Activated CD4-positive, alpha-beta T cell treated with anti-CD3 and anti-CD28 coated beads for 24 hours (primary cell): ENCODE data around the gene OS9.
A peak's percentile ranks its signal among the peaks of the same experiment; 100 is the strongest.

Experiments used
- DNase-seq, 2 donors: peaks; one replicate each; pipeline ENCODE4 v3.0.0-alpha.2; 2020; ENCODE audit warnings: low read depth in 2 of 2

OS9 gene

DNA sequence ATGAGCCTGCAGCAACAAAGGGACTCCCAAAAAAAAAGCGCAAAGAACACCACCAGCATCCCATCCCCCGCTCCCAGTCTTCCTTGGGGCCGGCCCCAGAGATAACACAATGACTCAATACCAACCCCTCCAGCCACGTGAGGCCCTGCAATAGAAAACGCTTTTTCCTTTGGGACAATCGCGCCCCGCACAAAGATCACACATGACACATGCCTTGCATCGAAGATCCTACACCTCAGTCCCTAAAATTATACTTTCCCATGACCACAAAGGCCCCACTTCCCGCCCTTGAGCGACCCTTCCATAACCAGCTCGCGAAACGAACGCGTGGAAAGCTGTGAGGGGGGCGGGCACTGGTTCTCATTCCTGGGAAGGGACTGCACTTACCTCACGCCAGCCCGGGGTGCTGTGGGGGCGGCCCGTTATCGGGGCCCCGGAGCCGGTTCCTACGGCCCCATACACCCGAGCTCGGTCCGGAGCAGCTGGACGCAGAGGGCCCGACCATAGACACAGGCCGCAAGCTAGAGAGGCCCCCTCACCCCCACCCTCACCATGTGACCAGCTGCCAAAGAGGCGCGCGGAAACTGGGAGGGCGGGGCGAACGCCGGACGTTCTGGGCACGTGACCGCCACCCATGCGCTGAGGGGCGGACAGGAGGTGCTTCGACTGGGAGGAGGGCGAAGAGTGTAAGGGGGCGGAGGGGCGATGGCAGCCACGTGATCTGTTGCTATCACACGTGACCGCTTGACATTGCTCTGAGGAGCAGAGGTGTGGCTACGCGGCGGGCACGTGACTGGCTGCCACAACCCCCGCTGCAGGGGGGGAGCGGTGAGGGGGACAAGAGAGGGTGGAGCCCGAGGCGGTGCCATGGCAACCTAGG, 58.1 kb downstream of the OS9 start, which contains the start of gene CDK4:
TSS of gene CDK4 (minus strand) at position 523 of the 880 bp plus-strand sequence. CDS start 593 bp downstream, outside the sequence.
- peak; percentile 93 to 96 for DNase-seq

DNA sequence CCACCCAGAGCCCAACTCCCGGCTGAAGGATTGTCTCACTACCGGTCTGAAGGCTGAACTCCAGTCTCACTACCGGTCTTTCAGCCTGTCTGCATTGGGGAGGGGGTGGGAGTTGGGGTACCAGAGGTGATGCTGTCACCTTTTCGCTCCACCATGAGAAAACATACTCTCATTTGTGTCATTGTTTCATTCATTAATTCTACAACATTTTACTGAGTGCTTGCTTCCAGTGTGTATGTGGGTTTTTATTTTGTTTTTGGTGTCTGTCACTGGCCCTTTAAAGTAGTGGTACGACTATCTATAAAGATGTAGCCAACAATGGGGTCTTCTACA, 58.7 kb downstream of the OS9 start:
- no peak for DNase-seq

DNA sequence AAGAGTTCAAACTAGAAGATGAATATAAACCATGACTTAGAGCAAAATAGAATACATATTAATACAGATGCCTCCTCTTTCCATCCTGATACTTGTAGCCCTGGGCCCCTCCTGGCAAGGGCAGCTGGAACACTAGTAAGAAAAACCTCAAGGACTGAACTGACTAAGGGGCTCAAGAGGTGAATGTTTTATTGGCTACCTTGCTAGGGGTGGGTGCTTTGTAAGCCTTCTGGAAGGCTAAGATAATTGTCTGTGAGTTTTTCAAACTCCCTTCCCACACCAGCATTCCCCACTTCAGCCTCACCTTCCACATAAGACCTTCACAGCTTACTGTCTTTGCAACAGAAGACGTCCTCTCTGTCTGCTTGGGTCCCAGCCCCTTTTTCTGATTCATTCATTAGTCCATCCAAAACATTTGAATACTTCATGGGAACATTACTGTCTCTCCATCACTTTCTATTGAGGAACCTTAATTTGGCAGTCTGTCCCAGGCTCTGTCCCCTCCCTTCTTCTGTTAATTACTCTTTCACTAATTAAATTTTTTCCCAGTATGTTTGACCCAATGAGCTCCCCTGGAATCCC, 59.9 kb downstream of the OS9 start:
- DNase-seq = no peak

DNA sequence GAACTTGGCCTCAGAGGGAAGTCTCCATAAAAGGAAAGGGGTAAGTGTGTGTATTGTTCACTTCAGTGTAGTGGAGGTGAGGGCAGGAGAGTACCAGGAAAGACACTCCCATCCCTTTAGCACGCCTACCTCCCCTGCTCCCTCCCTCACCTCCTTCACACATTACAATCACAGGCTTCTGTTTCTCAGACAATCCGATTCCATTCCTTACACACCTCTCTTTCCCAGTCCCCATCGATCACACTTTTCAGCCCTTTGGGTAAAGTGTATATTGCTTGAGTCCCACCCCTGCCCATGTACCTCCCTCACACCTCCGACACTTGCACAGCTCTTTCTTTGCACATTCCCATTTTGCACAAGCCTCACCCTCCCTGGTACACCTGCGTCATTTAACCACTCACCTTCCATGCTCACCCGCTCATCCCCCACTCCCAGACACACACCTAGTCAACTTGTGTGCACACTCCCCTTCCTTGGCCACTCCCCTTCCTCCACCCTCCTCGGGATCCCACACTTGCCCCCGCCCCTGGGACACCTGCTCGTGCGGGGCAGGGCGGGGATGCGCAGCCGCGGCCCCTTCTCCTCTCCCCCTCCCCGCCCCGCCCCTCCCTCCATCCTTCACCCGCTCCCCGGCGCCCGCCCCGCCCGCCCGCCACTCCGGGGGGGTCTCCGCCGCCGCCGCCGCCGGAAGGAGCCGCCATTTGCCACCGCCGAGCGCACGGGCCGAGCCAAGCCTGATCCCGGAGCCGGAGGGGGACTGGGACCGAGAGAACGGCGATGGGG, 60.7 kb downstream of the OS9 start, which contains the start of gene MARCHF9:
TSS of gene MARCHF9 (plus strand) at position 693 of the 783 bp plus-strand sequence. CDS start 426 bp downstream, outside the sequence.
- DNase-seq = peak; percentile 75 to 83

DNA sequence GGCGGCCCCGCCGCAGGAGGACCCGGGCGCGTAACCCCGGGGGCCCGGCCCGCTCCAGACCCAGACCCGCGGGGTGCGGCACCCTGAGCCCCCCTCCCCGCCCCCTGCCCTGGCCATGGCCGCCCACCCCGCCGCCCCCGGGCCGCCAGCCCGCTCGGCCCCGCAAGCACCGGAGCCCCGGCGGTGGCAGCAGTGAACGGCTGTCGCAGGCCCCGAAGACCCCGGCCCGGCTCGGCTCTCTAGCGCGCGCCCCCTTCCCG, 61.2 kb downstream of the OS9 start:
- no peak for DNase-seq

DNA sequence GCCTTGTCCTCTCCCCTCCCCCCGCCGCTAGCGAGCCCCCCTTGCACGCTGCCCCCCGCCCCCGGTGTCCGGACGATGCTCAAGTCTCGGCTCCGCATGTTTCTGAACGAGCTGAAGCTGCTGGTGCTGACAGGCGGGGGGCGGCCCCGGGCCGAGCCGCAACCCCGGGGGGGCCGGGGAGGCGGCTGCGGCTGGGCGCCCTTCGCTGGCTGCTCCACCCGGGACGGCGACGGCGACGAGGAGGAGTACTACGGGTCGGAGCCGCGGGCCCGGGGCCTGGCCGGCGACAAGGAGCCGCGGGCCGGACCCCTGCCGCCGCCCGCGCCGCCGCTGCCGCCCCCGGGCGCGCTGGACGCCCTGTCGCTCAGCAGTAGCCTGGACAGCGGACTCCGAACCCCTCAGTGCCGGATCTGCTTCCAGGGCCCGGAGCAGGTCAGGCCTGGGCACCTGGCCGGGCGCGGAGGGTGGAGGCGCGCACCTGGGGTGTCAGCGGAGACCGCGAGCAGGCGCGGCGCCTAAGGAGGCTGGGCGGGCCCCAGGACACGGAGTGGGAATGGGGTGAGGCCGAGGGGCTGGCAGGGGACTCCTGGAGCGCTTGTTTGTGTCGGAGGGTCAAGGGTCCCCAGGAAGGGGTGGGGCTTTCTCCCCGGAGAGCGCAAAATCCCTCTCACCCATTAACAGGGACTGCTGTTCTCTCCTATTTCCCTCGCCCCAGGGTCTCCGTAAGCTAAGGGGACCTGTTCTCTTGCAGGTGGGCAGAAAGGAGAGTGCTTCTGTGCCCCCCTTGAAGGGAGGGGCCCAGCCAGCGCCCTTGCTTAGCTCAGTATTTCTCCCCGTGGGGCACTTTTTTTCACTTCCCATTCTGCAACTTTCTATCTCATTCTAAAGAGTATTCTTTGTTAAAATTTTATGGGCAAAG, 61.8 kb downstream of the OS9 start:
- DNase-seq = no peak

DNA sequence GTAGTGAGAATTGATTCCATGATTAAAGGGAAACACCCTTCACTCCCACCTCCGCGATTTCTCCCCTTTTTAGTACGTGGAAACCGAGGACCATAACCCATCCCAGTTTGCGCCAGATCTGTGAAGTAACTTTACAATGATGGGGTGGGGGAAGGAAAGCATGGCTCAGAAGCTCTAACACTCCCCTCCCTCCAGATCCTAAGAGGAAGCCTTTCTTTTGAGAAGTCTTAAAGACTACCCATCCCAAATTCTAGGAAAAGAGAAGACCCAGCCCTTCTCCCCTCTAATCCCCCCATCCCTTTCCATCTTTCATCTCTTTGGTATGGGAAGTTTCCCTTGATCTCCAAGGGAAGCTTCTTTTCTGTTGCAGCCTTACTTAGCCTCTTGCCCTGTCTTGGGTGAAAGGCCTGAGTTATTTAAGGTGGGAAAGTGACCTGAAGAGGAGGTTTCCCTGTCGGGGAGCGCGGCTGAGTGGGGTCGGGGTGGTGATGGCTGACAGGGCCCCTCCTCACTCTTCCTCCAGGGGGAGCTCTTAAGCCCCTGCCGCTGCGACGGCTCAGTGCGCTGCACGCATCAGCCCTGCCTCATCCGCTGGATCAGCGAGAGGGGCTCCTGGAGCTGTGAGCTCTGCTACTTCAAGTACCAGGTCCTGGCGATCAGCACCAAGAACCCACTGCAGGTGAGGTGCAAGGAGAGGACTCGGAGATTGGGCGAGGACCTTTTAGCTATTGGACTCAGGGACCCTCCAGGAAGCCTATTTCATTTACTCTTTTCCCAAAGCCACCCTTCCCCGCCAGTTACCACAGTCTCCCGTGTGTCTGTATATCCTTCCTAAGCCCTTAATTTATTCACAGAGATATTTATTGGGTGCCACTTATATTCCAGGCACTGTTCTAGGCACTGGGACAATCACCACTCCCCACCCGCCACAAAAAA, 62.7 kb downstream of the OS9 start:
- peak; percentile 63 to 64 for DNase-seq

DNA sequence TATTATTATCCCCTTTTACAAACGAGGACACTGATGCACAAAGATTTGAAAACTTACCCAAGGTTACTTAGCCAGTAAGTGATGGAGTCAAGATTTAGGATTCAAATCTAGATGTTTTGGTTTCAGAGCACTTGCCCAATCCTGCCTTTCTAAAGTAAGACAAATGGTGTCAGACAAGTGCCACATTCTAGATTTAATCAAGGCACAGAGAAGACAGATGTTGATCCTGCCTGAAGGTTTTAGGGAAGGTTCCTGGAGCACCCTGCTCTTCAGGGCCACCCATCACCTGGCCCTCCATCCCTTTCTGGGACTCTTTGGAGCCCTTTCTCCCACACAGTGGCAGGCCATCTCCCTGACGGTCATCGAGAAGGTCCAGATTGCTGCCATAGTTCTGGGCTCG, 63.8 kb downstream of the OS9 start:
- DNase-seq = no peak

DNA sequence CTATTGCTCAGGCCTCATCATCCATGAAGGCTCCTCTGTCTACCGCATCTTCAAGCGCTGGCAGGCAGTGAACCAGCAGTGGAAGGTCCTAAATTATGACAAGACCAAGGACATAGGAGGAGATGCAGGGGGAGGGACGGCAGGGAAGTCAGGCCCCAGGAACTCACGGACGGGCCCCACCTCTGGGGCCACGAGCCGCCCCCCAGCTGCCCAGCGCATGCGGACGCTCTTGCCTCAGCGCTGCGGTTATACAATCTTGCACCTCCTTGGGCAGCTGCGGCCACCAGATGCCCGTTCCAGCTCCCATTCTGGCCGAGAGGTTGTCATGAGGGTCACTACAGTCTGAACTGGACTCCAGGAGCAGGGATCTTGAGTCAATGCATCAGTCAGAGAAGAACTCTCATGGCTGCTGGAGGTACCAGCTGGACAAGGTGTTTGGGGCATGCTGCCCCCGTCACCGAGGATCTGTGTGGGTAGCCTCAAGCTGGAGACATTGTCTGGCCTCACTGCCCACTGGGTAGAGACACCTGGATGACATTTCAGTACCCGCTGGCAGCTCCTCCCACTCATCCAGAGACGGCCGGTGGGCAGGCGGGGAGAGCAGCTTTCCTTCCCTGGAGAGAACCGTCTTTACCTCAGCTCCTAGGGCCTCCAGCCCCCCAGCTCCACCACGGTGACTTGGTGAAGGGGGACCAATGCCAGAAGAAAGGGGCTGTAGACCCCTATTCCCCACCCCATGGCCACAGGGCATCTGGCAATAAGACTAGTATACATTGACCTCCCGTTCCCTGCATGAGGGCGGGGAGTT, 64.8 kb downstream of the OS9 start:
- DNase-seq = no peak

DNA sequence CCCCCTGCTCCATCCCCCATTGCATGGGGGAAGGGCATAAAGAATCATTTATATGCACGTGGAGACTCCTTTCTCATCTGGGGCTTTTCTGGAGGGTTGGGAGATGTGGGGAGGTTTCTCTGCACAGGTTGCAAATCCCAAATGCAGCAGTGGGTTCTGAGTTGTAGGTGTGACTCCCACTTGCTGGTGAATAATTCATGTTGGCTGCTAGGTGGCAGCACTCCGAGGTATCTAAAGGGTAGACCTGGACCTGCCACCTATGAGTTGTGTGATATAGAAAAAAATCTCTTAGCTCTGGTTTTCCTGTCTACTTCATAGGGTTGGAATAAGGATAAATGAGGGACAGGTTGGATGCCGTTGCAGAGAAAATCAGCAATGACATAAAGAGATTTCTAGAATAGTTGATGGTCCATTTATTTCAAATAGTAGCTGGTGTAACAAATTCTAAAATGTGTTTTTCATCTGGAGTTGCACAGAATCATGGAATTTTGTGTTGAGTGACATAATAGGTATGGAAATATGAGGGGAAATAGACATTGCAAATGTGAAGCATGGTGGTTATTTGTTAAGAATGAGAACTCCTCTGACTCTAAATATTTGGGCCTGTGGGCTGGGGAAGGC, 65.5 kb downstream of the OS9 start:
- no peak for DNase-seq

DNA sequence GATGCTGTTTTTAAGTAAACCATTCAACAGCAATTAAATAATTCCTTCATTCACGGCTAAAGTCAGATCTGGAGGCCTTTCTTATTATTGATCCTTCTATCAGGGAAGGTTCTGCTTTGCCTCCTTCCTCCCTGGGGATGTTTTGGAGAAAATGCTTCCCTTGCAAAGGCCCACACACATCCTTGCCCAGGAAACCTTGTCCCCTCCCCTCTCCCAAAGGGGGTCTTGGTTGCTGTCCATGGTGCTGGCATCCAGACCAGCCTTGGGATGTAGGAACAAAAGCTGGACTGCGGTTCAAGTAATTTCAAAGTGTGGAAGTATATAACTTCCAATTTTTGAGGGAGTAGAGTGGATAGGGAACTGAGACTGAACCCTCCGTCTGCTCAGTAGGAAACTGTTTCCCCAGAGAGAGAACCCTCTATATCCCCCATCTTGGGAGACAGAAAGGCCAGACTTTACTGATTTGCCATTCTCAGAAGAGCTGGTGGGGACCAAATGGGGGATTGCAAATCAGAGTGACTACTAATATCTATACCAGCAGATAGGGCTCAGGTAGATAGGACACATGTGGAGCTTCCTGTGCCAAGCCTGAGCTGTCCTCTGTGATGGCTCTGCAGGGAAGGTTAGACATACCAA, 66.5 kb downstream of the OS9 start:
- no peak for DNase-seq

DNA sequence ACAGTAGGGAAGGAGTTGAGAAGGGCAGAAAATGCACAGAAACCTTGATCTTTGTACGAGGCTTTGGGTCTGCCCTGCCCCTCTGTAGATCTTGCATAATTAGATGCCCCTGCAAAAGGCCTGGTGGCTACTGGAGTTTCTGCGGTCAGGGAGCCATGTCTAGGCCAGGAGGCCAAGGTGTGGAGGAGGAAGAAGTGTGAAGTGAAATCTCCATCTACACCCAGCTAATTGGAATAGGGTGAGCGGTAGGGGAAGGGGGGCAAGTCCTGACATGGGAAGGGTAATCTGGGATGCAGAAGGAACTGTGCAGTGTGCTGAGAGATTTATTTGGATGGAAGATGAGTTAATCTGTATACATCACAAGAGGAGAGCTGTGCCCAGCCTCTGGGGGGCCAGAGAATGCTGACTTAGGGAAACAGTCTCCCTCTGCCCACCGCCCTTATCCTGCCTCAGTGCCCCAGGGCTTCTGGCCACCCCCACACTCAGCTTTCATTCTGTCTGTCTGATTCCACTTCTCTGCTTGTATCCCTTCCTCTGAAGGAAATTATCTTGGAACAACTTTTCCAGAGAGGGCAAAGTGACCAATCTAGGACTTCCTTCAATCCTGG, 67.6 kb downstream of the OS9 start:
- no peak for DNase-seq

DNA sequence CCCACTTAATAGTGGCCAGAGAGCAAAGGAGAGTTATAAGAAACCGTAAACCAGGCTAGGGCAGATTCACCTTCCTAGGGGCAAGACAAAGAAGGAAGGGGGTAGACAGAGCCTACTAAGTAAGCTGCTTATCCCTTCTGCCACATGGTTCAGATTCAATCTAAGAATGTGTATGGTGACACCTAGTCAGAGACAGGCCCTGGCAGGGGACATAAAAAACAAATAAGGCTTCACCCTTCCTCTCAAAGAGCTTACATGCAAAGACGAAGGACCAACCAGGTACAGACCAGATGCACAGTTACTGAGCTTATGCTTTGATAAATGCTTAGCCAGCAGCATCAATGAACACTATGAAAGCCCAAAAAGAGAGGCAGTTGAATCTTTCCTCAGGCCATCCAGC, 68.5 kb downstream of the OS9 start:
- DNase-seq = no peak

DNA sequence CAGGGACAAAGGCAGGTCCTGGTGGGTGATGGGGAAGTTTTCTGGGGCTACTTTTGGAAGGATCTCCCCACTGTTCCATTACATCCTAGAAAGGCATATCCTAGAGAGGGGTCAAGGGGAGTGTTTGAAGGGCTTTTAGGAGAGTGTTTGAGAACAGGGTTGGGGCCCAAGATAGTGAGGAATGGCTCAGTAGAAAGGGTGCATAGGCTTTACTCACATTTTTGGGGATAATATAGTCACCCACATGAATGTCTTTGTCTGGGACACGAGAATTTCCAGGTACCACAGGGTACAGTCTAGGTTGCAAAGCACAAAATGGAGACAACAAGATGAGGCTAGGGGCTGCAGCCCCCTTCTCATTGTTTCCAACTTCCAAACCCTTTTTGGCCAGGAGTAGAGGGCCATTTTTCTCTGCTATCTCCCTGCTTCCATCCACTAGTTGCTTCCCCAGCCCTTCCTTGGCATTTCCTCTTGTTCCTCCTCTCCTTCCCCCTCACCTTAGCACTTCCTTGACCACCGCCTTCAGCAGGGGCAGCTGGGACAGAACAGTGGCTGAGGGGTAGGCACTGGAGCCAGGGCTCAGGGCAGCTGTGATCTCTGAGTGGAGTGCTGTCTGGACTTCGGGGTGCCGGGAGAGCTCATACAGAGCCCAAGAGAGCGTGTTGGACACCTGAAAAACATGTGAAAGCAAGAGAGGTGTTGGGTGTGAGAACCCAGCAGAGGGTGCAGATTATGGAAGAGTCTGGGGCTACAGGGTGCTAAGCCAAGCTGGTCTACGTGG, 70.1 kb downstream of the OS9 start:
- no peak for DNase-seq

DNA sequence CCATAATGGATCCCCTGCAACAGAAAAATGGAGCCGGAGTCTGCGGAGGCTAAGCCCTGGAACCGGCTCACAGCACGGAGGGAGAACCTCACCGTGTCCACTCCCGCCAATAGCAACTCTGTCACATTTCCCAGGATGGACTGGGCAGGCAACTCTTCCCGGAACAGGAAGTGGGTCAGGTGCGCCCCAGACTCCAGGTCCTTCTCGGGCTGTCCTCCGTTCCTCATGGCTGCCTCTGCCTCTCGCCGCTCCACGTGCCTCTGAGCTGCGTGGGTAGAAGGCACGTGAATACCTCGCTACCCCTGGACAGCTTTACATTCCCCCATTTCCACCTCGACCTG, 70.7 kb downstream of the OS9 start:
- no peak for DNase-seq

DNA sequence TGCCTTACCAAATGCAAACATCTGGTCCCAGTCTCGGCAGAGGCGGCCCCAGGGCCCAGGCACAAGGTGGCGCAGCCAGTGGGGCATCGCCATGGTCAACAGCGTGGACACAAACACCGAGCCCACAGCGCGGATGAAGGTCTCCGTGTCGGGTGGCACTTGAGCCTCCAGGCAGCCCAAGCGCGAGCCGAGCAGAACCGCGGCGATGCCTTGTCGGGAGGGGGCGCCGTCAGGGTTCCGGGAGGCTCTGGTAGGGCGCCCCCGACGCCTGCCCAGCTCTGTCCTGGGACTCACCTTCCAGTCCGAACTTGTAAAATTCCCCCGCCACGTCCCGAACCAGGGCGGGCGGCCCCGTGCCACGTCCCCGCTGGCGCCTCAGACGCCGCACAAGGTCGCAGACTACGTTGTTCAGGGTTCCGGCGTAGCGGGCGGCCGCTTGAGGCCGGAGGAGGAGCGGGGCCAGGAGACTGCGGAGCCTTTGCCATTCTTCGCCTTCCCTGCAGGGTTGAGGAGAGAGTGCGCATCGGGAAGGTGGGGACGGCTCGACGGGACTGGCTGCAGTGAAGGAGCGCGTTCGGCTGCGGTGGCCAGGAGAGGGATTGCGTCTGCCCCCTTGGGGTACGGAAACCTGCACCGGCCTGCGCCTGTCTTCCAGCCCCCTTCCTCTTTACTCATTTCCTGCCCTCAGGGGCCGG, 71.2 kb downstream of the OS9 start:
- DNase-seq = peak in 1 of 2 donors; percentile 52
